WI38 (cell line): ENCODE measurements around the gene NWD2.

ENCODE experiments used
- H3K4me3 ChIP-seq: 2 replicates; pipeline ENCODE4 v1.5.1; 2011; ENCODE audit warnings: low read depth, mild to moderate bottlenecking, control low read depth, low read length
- TF ChIP-seq, protein P1 (sequence below): IDR thresholded peaks from 2 replicates; pipeline ENCODE4 v1.5.1; 2012; ENCODE audit warnings: low read depth, mild to moderate bottlenecking, control low read depth, low read length

NWD2 gene

DNA sequence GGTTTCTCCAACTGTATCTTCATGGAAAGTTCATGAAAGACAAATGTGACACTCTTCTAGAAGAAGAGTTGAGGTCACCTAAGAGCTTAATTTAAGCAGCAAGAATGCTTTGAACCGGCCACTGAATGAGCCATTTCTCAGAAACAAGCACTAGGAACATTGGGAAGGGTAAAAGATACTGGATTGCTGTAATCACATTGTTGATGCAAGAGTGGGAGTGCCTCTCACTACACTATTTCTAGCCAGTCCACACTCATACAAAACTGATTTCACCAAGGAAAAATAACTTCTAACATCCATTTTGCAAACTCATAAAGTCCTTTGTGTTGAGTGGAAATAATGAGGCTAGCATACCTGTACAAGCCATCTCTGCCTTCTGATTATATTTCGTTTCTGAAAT, 221.3 kb downstream of the NWD2 start:
- TF ChIP-seq, protein P1, sequence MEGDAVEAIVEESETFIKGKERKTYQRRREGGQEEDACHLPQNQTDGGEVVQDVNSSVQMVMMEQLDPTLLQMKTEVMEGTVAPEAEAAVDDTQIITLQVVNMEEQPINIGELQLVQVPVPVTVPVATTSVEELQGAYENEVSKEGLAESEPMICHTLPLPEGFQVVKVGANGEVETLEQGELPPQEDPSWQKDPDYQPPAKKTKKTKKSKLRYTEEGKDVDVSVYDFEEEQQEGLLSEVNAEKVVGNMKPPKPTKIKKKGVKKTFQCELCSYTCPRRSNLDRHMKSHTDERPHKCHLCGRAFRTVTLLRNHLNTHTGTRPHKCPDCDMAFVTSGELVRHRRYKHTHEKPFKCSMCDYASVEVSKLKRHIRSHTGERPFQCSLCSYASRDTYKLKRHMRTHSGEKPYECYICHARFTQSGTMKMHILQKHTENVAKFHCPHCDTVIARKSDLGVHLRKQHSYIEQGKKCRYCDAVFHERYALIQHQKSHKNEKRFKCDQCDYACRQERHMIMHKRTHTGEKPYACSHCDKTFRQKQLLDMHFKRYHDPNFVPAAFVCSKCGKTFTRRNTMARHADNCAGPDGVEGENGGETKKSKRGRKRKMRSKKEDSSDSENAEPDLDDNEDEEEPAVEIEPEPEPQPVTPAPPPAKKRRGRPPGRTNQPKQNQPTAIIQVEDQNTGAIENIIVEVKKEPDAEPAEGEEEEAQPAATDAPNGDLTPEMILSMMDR, result no peak
- no peak overlapping the region for H3K4me3 ChIP-seq

DNA sequence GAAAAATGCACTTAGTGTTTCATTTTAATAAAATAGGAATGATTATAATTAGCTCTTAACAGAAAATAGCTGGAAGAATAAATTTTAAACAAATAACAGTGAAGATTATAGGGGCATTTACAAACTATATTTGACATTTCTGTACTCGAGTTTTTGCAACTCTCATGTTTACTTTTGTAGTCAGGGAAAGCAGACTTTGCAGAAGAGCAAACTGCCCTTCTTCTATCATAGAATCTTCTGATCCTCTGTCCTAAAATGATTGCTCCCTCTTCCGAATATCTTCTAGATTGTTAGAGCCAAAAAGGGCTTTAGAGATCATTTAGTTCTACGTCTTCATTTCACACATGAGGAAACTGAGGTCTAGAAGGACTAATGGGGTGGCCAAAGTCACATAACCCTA, 222.7 kb downstream of the NWD2 start:
- TF ChIP-seq, protein P1, result no peak
- H3K4me3 ChIP-seq, result no peak overlapping the region

DNA sequence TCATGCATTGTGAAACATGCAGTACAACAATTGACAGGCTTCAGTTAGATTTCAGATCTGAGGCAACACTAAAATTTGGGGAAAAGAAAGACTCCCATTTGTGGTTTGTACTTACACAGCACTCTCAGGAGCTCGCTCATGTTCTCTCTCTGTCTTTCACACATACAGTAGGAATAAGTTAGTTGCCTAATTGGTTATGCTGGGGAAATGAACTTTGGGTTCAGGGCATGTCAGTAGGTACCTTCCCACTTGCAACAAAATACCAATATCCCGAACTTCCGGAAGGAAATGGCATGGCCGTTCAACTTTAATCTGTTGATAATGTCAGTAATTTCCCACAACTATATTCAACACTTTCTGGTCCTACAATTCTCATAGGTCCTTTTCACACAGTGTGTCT, 223.3 kb downstream of the NWD2 start:
- no peak overlapping the region for H3K4me3 ChIP-seq
- TF ChIP-seq, protein P1, result no peak

DNA sequence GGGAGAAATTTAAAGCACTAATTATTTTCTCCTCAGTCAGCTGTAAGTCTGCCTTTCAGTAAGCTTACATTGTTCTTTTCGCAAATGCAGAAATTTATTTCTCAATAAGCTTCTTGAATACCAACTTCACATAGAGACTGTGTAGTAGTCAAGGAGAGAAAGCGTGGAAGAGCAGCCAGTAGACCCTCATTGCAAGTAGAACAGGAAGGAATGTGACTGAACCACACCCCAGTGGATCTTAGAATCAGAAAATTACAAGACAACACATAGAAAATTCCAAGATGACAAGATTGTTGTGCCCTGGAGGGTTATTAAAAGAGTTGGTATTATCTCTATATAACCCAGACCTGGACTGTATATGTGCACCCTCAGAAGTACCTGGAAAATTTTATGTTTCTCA, 224.7 kb downstream of the NWD2 start:
- H3K4me3 ChIP-seq, result no peak overlapping the region
- TF ChIP-seq, protein P1, result no peak

DNA sequence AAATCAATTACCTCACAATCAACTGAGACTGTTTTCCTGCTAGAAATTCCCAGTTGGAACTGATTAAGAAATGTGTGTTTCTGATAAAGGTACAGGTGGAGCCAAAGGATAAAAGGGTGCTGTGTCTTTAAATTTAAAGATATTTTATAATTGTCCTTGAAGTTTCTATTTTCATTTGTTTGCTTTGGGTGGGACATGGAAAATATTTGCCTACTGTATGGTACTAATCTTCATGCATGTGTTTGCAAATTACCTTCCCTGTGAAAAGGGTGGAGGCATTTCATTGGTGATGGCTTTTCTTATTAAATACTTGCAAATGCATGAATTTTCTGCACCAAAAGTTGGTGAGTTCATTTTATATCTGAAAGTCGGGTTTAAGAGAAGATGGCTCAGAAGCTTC, 225.7 kb downstream of the NWD2 start:
- TF ChIP-seq, protein P1, result no peak

DNA sequence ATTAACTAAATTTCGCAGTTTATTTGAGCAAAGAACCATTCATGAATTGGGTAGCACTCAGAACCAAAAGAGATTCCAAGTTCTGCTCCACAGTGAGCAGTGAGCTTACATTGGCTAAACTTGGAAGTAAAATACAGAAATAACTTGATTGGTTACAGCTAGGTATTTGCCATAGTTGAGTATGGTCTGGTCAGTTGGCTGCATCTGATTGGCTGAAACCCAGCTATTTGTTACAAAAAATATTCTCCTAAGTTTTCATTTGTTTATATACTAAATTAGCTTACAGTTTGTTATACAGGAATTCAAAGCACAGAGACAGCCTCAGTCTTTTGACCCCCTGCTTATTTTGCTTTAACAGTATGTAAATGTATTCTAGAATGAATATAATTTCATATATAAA, 226.6 kb downstream of the NWD2 start:
- H3K4me3 ChIP-seq, result no peak overlapping the region
- TF ChIP-seq, protein P1, result no peak

More for the DNA sequence above, 225.7 kb downstream of the NWD2 start:
- H3K4me3 ChIP-seq, result no peak overlapping the region

DNA sequence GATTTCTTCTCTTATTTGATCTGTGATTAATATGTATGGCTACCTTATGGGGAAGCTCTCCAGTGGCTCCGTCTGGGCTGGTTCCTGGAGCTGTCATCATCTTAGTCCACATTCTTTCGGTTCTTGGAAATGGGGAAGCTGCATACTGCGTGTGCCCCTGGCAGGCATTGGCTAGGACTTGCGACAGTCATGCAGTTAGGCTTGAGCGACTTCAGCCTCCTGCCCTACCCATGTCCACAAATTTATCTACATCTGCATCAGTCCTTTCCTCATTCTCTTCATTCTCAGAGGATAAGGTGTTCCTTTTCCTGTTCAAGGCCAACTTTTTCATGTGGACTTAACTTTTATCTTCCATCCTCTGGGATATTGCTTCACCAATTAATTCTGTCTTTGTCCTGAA, 227.4 kb downstream of the NWD2 start:
- no peak overlapping the region for H3K4me3 ChIP-seq
- TF ChIP-seq, protein P1, result no peak
